Suprapubic skin (tissue), 4 donors: Measurements from ENCODE around the gene DNAJC8. TPM values are rescaled to one million over a fixed set of nuclear protein-coding genes. Genes with fewer than 3 reads are reported as not detected.

Experiments
- DNase-seq, 2 donors: peaks; one replicate each; pipeline ENCODE4 v3.0.0-alpha.2; 2019; ENCODE audit warnings: low spot score in 2 of 2
- H3K27ac ChIP-seq: fragments of 200-600 bp; sonication (generic); one replicate; pipeline ENCODE4 v1.5.1; 2019
- H3K27me3 ChIP-seq: fragments of 200-600 bp; sonication (generic); one replicate; pipeline ENCODE4 v1.5.1; 2019
- H3K36me3 ChIP-seq: fragments of 200-600 bp; sonication (generic); one replicate; pipeline ENCODE4 v1.5.1; 2019
- H3K4me1 ChIP-seq: fragments of 200-600 bp; sonication (generic); one replicate; pipeline ENCODE4 v1.5.1; 2019
- H3K4me3 ChIP-seq: fragments of 200-600 bp; sonication (generic); one replicate; pipeline ENCODE4 v1.5.1; 2019; ENCODE audit warnings: mild to moderate bottlenecking
- H3K9me3 ChIP-seq: fragments of 200-600 bp; sonication (generic); one replicate; pipeline ENCODE4 v1.5.1; 2019
- EP300 ChIP-seq: sonication (generic); formaldehyde crosslinking; IDR thresholded peaks from one replicate; pipeline ENCODE4 v1.6.1; 2017; ENCODE audit warnings: antibody characterized with exemption
- POLR2A ChIP-seq, 2 donors: fragments of 450-650 bp; IDR thresholded peaks; one replicate each; pipeline ENCODE4 v1.6.1; 2017; ENCODE audit warnings: antibody characterized with exemption in 2 of 2, mild to moderate bottlenecking in 2 of 2, moderate library complexity in 2 of 2
- POLR2AphosphoS5 ChIP-seq, 3 donors: sonication (generic); formaldehyde crosslinking; IDR thresholded peaks; one replicate each; pipeline ENCODE4 v1.6.1; 2017; ENCODE audit warnings: antibody characterized with exemption in 3 of 3
- WGBS: methylation state at CpG from one replicate; pipeline ENCODE4 v1.1.5; 2018; 5-methylcytosine and 5-hydroxymethylcytosine counted together
- total RNA-seq, 4 donors: library from RNA; depleted of rRNA; stranded (reverse); fragments of >200 nt; gene quantifications; one replicate each; pipeline ENCODE4 v1.1.0, GENCODE V29; 2016
- TF ChIP-seq, protein P1 (sequence below), 2 donors: fragments of 200-600 bp in 1 of 2; fragments of 450-650 bp in 1 of 2; sonication (generic) in 1 of 2; IDR thresholded peaks; one replicate each; pipeline ENCODE4 v1.5.1; 2016 to 2019; ENCODE audit warnings: antibody characterized with exemption in 2 of 2, mild to moderate bottlenecking in 1 of 2, moderate library complexity in 1 of 2

Gene DNAJC8
- total RNA-seq, 4 donors from 2014 or later: 28.2 to 39.0 (median 31.7) TPM

DNA sequence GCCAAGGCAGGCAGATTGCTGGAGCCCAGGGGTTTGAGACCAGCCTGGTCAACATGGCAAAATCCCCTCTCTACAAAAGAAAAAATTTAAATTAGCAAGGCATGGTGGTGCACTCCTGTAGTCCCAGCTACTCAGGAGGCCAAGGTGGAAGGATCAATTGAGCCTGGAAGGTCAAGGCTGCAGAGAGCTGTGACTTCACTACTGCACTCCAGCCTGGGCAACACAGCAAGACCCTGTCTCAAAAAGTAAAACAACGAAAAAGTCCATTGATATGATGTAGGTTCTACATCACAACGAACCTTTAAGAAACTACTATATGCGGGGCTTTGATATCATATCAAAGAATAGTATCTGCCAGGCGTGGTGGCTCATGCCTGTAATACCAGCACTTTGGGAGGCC is 77.2 kb downstream of the DNAJC8 start:
- peaks cover 10% of the 10 kb centered on the region for H3K4me1 ChIP-seq
- no peak for DNase-seq
- H3K27ac ChIP-seq: no peak overlapping the region
- WGBS: 95% methylated on average over 4 of the region's 4 CpGs
- no peaks in the 10 kb centered on the region for H3K27me3 ChIP-seq
- H3K36me3 ChIP-seq: peaks cover 2% of the 10 kb centered on the region
- TF ChIP-seq, protein P1, sequence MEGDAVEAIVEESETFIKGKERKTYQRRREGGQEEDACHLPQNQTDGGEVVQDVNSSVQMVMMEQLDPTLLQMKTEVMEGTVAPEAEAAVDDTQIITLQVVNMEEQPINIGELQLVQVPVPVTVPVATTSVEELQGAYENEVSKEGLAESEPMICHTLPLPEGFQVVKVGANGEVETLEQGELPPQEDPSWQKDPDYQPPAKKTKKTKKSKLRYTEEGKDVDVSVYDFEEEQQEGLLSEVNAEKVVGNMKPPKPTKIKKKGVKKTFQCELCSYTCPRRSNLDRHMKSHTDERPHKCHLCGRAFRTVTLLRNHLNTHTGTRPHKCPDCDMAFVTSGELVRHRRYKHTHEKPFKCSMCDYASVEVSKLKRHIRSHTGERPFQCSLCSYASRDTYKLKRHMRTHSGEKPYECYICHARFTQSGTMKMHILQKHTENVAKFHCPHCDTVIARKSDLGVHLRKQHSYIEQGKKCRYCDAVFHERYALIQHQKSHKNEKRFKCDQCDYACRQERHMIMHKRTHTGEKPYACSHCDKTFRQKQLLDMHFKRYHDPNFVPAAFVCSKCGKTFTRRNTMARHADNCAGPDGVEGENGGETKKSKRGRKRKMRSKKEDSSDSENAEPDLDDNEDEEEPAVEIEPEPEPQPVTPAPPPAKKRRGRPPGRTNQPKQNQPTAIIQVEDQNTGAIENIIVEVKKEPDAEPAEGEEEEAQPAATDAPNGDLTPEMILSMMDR (IDR thresholded peaks at IDR 0.05): no peak
- TF ChIP-seq POLR2AphosphoS5 (IDR thresholded peaks at IDR 0.05) (no peak), POLR2A (IDR thresholded peaks at IDR 0.05) (no peak), EP300 (no peak)
- H3K9me3 ChIP-seq: no peaks in the 10 kb centered on the region
- H3K4me3 ChIP-seq: no peak overlapping the region

DNA sequence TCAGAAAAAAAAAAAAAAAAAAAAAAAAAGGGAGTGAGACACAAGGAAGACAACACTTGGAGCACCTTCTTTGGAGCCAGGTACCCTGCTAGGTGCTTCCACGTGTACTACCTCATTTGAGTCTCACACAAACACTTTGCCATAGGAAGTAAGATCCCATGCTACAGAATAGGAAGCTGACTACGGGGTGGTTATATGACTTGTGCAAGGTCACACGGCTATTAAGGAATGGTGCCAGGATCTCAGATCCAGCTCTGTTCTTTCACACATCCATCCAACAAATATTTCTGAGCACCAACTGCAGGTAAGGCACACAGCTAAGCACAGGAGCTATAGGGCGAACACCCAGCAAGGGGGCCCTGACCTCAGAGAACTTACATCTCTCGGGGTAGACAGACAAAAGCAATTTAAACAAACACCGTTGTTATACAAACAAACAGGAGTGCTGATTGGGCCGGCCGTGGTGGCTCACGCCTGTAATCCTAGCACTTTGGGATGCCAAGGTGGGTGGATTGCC is 78.7 kb downstream of the DNAJC8 start:
- Histone ChIP-seq H3K9me3 (no peaks in the 10 kb centered on the region), H3K27me3 (no peaks in the 10 kb centered on the region), H3K36me3 (peaks cover 15% of the 10 kb centered on the region), H3K4me3 (no peak overlapping the region), H3K27ac (no peak overlapping the region), H3K4me1 (peaks cover 7% of the 10 kb centered on the region)
- DNase-seq: no peak
- 87% methylated on average over 9 of the region's 9 CpGs for WGBS
- TF ChIP-seq POLR2AphosphoS5 (IDR thresholded peaks at IDR 0.05): no peak
- TF ChIP-seq, protein P1 (IDR thresholded peaks at IDR 0.05): no peak
- no peak for TF ChIP-seq EP300
- TF ChIP-seq POLR2A (IDR thresholded peaks at IDR 0.05): no peak

Other genes starting within 250 kb of the DNAJC8 start
- 10 to 100 TPM; 15.4 to 20.3 (median 17.2) TPM for gene EYA3, start 144.4 kb downstream of the DNAJC8 start, total RNA-seq
- gene PTAFR, start 56.3 kb downstream of the DNAJC8 start, total RNA-seq: 1 to 10 TPM; 3.3 to 6.8 (median 5.5) TPM
- gene ATP5IF1, start 3.1 kb upstream of the DNAJC8 start, total RNA-seq: 100 to 1,000 TPM; 195 to 277 (median 229) TPM
- 10 to 100 TPM in 1 of 4 donors, 1 to 10 TPM in 3; 7.4 to 12.1 (median 7.5) TPM for gene SESN2, start 26.5 kb upstream of the DNAJC8 start, total RNA-seq
- gene MED18, start 96.0 kb upstream of the DNAJC8 start, total RNA-seq: 10 to 100 TPM in 3 of 4 donors, 1 to 10 TPM in 1; 9.0 to 17.3 (median 12.4) TPM
- gene PHACTR4, start 136.7 kb upstream of the DNAJC8 start, total RNA-seq: 10 to 100 TPM; 29.0 to 64.2 (median 47.5) TPM